Neural cell (in vitro differentiated cells): ENCODE measurements around the gene FUT8. TPM values are rescaled to one million over a fixed set of nuclear protein-coding genes. Genes with fewer than 3 reads are reported as not detected.

Experiments used
- H2AFZ ChIP-seq: fragments of 200-600, 300-800 bp; sonication (generic), shearing (Covaris generic); 2 replicates; pipeline ENCODE4 v1.6.0; 2014; ENCODE audit warnings: low read depth, mild to moderate bottlenecking, antibody characterized with exemption, low read length, moderate library complexity
- H3F3A ChIP-seq: fragments of 200-600 bp; shearing (Covaris generic); 2 replicates; pipeline ENCODE4 v1.6.1; 2016; ENCODE audit warnings: mild to moderate bottlenecking, moderate library complexity, mixed read lengths, antibody characterized with exemption, low read length; ENCODE audit not compliant: insufficient read depth, poor library complexity, severe bottlenecking
- H3K27ac ChIP-seq: fragments of 200-600, 300-800 bp; sonication (generic), shearing (Covaris generic); 2 replicates; pipeline ENCODE4 v1.5.1; 2014; ENCODE audit warnings: mild to moderate bottlenecking, low read length, moderate library complexity
- H3K27me3 ChIP-seq: fragments of 300-800, 200-600 bp; sonication (generic), shearing (Covaris generic); 2 replicates; pipeline ENCODE4 v1.6.0; 2014; ENCODE audit warnings: mild to moderate bottlenecking, low read depth, low read length, moderate library complexity; ENCODE audit not compliant: insufficient read depth
- H3K36me3 ChIP-seq: fragments of 300-800, 200-600 bp; sonication (generic), shearing (Covaris generic); 2 replicates; pipeline ENCODE4 v1.5.1; 2014; ENCODE audit warnings: mild to moderate bottlenecking, antibody characterized with exemption, low read length, moderate library complexity; ENCODE audit not compliant: insufficient read depth
- H3K4me2 ChIP-seq: fragments of 300-800, 200-600 bp; sonication (generic), shearing (Covaris generic); 2 replicates; pipeline ENCODE4 v1.6.0; 2014; ENCODE audit warnings: mild to moderate bottlenecking, low read length
- H3K4me3 ChIP-seq: fragments of 300-800, 200-600 bp; sonication (generic), shearing (Covaris generic); 2 replicates; pipeline ENCODE4 v1.5.1; 2014; ENCODE audit warnings: mild to moderate bottlenecking, low read length, moderate library complexity
- H3K79me2 ChIP-seq: fragments of 200-600 bp; shearing (Covaris generic); replicated peaks from 2 replicates; pipeline ENCODE4 v1.6.0; 2014; ENCODE audit warnings: mild to moderate bottlenecking, low read length, moderate library complexity; ENCODE audit not compliant: insufficient read depth
- H3K9ac ChIP-seq: fragments of 300-800, 200-600 bp; sonication (generic), shearing (Covaris generic); 2 replicates; pipeline ENCODE4 v1.6.1; 2016; ENCODE audit warnings: mild to moderate bottlenecking, low read length, mixed read lengths
- H3K9me2 ChIP-seq: fragments of 200-600 bp; shearing (Covaris generic); 2 replicates; pipeline ENCODE4 v1.6.1; 2016; ENCODE audit warnings: mild to moderate bottlenecking, low read length, mixed read lengths; ENCODE audit not compliant: insufficient read depth
- H3K9me3 ChIP-seq: fragments of 200-600, 300-800 bp; sonication (generic), shearing (Covaris generic); 2 replicates; pipeline ENCODE4 v1.6.1; 2016; ENCODE audit warnings: mild to moderate bottlenecking, mixed run types, low read length, moderate library complexity, mixed read lengths
- H4K20me1 ChIP-seq: fragments of 200-600 bp; shearing (Covaris generic); 2 replicates; pipeline ENCODE4 v1.6.1; 2016; ENCODE audit warnings: mild to moderate bottlenecking, mixed run types; ENCODE audit not compliant: insufficient read depth
- CTCF ChIP-seq: fragments of 450-650 bp; IDR thresholded peaks from 2 replicates; pipeline ENCODE4 v1.5.1; 2014; ENCODE audit warnings: antibody characterized with exemption, mild to moderate bottlenecking, moderate library complexity; ENCODE audit not compliant: poor library complexity, severe bottlenecking
- EP300 ChIP-seq: fragments of 450-650 bp; conservative IDR thresholded peaks from 2 replicates; pipeline ENCODE4 v1.6.1; 2014; ENCODE audit warnings: antibody characterized with exemption, mild to moderate bottlenecking, moderate library complexity; ENCODE audit not compliant: poor library complexity, severe bottlenecking
- EZH2 ChIP-seq: fragments of 200-600, 300-800 bp; shearing (Covaris generic), sonication (generic); IDR thresholded peaks from 2 replicates; pipeline ENCODE4 v1.6.1; 2014; ENCODE audit warnings: antibody characterized with exemption, low read length, borderline replicate concordance, mild to moderate bottlenecking; ENCODE audit not compliant: insufficient read depth, poor library complexity, severe bottlenecking
- MXI1 ChIP-seq: fragments of 450-650 bp; conservative IDR thresholded peaks from 2 replicates; pipeline ENCODE4 v1.6.1; 2014; ENCODE audit warnings: antibody characterized with exemption, mild to moderate bottlenecking; ENCODE audit not compliant: poor library complexity, severe bottlenecking
- POLR2AphosphoS5 ChIP-seq: IDR thresholded peaks from 2 replicates; pipeline ENCODE4 v1.6.1; 2012
- RAD21 ChIP-seq: fragments of 450-650 bp; conservative IDR thresholded peaks from 2 replicates; pipeline ENCODE4 v1.6.1; 2014; ENCODE audit warnings: antibody characterized with exemption, mild to moderate bottlenecking, moderate library complexity
- SMC3 ChIP-seq: fragments of 450-650 bp; conservative IDR thresholded peaks from 2 replicates; pipeline ENCODE4 v1.6.1; 2014; ENCODE audit warnings: antibody characterized with exemption, mild to moderate bottlenecking, moderate library complexity; ENCODE audit not compliant: poor library complexity
- TAF1 ChIP-seq: IDR thresholded peaks from 2 replicates; pipeline ENCODE4 v1.6.1; 2012; ENCODE audit warnings: low read depth
- polyA plus RNA-seq: library from polyadenylated mRNA; depleted of rRNA; stranded (reverse); fragments of >200 nt; gene quantifications from 2 replicates; pipeline ENCODE4 v1.2.3, GENCODE V29; 2014
- TF ChIP-seq, protein P1 (sequence below): IDR thresholded peaks from 2 replicates; pipeline ENCODE4 v1.6.1; 2012; ENCODE audit warnings: borderline replicate concordance

Gene FUT8
- polyA plus RNA-seq, 1 donor from 2014 or later = 72.8 TPM

GRCh38 chr14:65486863-65487262 is 74.3 kb downstream of the FUT8 start:
- H3K9me2 ChIP-seq = no peaks in the 10 kb centered on the region
- H4K20me1 ChIP-seq = no peaks in the 10 kb centered on the region
- TF ChIP-seq SMC3 (no peak), TAF1 (no peak), RAD21 (no peak), MXI1 (no peak), EZH2 (no peak), CTCF (no peak), EP300 (no peak), POLR2AphosphoS5 (no peak)
- TF ChIP-seq, protein P1, sequence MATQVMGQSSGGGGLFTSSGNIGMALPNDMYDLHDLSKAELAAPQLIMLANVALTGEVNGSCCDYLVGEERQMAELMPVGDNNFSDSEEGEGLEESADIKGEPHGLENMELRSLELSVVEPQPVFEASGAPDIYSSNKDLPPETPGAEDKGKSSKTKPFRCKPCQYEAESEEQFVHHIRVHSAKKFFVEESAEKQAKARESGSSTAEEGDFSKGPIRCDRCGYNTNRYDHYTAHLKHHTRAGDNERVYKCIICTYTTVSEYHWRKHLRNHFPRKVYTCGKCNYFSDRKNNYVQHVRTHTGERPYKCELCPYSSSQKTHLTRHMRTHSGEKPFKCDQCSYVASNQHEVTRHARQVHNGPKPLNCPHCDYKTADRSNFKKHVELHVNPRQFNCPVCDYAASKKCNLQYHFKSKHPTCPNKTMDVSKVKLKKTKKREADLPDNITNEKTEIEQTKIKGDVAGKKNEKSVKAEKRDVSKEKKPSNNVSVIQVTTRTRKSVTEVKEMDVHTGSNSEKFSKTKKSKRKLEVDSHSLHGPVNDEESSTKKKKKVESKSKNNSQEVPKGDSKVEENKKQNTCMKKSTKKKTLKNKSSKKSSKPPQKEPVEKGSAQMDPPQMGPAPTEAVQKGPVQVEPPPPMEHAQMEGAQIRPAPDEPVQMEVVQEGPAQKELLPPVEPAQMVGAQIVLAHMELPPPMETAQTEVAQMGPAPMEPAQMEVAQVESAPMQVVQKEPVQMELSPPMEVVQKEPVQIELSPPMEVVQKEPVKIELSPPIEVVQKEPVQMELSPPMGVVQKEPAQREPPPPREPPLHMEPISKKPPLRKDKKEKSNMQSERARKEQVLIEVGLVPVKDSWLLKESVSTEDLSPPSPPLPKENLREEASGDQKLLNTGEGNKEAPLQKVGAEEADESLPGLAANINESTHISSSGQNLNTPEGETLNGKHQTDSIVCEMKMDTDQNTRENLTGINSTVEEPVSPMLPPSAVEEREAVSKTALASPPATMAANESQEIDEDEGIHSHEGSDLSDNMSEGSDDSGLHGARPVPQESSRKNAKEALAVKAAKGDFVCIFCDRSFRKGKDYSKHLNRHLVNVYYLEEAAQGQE = no peak
- peaks cover 39% of the 10 kb centered on the region for H3K79me2 ChIP-seq
- no peak overlapping the region for H3K4me3 ChIP-seq
- H3K27me3 ChIP-seq = no peaks in the 10 kb centered on the region
- H3K4me2 ChIP-seq = no peak overlapping the region
- no peaks in the 10 kb centered on the region for H3K9me3 ChIP-seq
- H3F3A ChIP-seq = no peaks in the 10 kb centered on the region
- no peak overlapping the region for H3K27ac ChIP-seq
- no peaks in the 10 kb centered on the region for H3K36me3 ChIP-seq
- H3K9ac ChIP-seq = no peak overlapping the region
- no peak overlapping the region for H2AFZ ChIP-seq

DNA sequence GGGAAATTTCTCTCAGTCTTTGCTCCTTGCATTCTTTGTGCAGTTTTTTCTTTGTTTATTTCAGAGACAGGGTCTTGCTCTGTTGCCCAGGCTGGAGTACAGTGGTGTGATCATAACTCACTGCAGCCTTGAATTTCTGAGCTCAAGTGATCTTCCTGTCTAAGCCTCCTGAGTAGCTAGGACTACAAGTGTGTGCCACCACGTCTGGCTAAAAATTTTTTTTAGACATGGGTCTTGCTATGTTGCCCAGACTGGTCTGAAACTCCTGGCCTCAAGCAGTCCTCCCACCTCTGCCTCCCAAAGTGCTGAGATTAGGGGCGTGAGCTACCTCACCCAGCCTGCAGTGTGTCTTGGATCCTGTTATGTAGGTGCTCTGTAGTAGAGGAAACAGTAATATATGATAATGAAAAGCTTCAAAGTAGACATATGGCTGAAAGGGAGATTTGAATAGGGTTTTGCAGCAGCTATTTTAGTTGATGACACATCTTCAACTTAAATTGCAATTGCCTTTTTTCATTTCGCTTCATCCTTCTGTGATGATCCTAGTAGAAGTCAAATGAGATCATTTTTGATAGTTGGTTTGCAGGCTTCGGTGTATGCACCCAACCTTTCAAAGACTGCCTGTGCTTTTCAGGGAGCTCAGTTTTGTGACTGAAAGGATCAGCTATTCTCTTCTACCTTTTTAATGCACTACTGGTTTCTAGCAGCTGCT is 75.4 kb downstream of the FUT8 start:
- Histone ChIP-seq H3K36me3 (no peaks in the 10 kb centered on the region), H3K4me2 (no peak overlapping the region), H2AFZ (no peak overlapping the region), H3K9me2 (no peaks in the 10 kb centered on the region), H3K27ac (no peak overlapping the region), H3K4me3 (peak overlapping the region; percentile 27), H3K27me3 (no peaks in the 10 kb centered on the region), H3K79me2 (peaks cover 35% of the 10 kb centered on the region), H3K9me3 (no peaks in the 10 kb centered on the region), H3F3A (no peaks in the 10 kb centered on the region), H4K20me1 (no peaks in the 10 kb centered on the region), H3K9ac (no peak overlapping the region)
- TF ChIP-seq CTCF (no peak), RAD21 (no peak), TAF1 (no peak), SMC3 (no peak), POLR2AphosphoS5 (no peak), MXI1 (no peak), EZH2 (no peak), EP300 (no peak)
- TF ChIP-seq, protein P1 = no peak
